Measurements from ENCODE around the gene PRICKLE2.

GRCh38 chr3:64240396-64240795, 15.1 kb upstream of the PRICKLE2 start:
- TF ChIP-seq CTCF (IDR thresholded peaks at IDR 0.05; ENCODE audit: insufficient read depth, low read depth, low read length): no peak
- TF ChIP-seq EZH2 (IDR thresholded peaks at IDR 0.05; ENCODE audit: insufficient read depth, low read length): no peak
